Vagina (tissue), 2 donors: ENCODE data around the gene SUMF1. TPM values are rescaled to one million over a fixed set of nuclear protein-coding genes. Genes with fewer than 3 reads are reported as not detected.
"Not testable (repeated sequence)": the region's sequence is repeated elsewhere in the genome, so short reads cannot be mapped to it uniquely, and the experiment has no call there.

Experiments used
- DNase-seq, 2 donors: peaks; one replicate each; pipeline ENCODE4 v3.0.0-alpha.2; 2017; ENCODE audit errors: extremely low spot score in 2 of 2
- H3K27ac ChIP-seq: fragments of 200-600 bp; sonication (generic); one replicate; pipeline ENCODE4 v1.5.1; 2019
- H3K27me3 ChIP-seq: fragments of 200-600 bp; sonication (generic); one replicate; pipeline ENCODE4 v1.5.1; 2019
- H3K36me3 ChIP-seq, 2 donors: fragments of 200-600 bp; sonication (generic); one replicate each; pipeline ENCODE4 v1.5.1; 2017 to 2019
- H3K4me1 ChIP-seq: fragments of 200-600 bp; sonication (generic); one replicate; pipeline ENCODE4 v1.5.1; 2019
- H3K4me3 ChIP-seq, 2 donors: fragments of 200-600 bp; sonication (generic); 1 replicate in 1 of 2; 2 replicates in 1 of 2; pipeline ENCODE4 v1.5.1; 2016 to 2019
- H3K9me3 ChIP-seq: fragments of 200-600 bp; sonication (generic); one replicate; pipeline ENCODE4 v1.5.1; 2019
- POLR2A ChIP-seq, 2 donors: fragments of 450-650 bp; IDR thresholded peaks; one replicate each; pipeline ENCODE4 v1.6.1; 2017; ENCODE audit warnings: antibody characterized with exemption in 2 of 2, mild to moderate bottlenecking in 2 of 2, moderate library complexity in 2 of 2
- POLR2AphosphoS5 ChIP-seq, 2 donors: sonication (generic); formaldehyde crosslinking; IDR thresholded peaks; one replicate each; pipeline ENCODE4 v1.9.0; 2017; ENCODE audit warnings: antibody characterized with exemption in 2 of 2, mild to moderate bottlenecking in 2 of 2, low read depth in 1 of 2; ENCODE audit not compliant: insufficient read depth in 1 of 2
- intact Hi-C: fragments of 100-400 bp; cut with DNase I; formaldehyde crosslinking; loops from one replicate; pipeline ENCODE4 v1.15.1; 2023
- total RNA-seq: library from RNA; depleted of rRNA; stranded (reverse); fragments of >200 nt; gene quantifications from one replicate; pipeline ENCODE4 v1.2.3, GENCODE V29; 2016
- TF ChIP-seq, protein P1 (sequence below), 3 experiments: fragments of 450-650 bp in 2 of 3; fragments of 200-600 bp in 1 of 3; sonication (generic) in 1 of 3; IDR thresholded peaks; one replicate each; pipeline ENCODE4 v1.5.1; 2017 to 2019; ENCODE audit warnings: antibody characterized with exemption in 3 of 3, mild to moderate bottlenecking in 2 of 3, moderate library complexity in 2 of 3

SUMF1 gene
- total RNA-seq, 1 donor from 2014 or later = 65.6 TPM

GRCh38 chr3:4335840-4336562 lies 131.1 kb downstream of the SUMF1 start:
- Histone ChIP-seq H3K9me3 (no peaks in the 10 kb centered on the region), H3K27me3 (no peaks in the 10 kb centered on the region), H3K36me3 (no peaks in the 10 kb centered on the region), H3K4me3 (no peak overlapping the region), H3K4me1 (peaks cover 11% of the 10 kb centered on the region), H3K27ac (no peak overlapping the region)
- intact Hi-C loops = no loop called here
- no peak for TF ChIP-seq POLR2AphosphoS5 (IDR thresholded peaks at IDR 0.05; ENCODE audit: insufficient read depth in 1 of 2, low read depth in 1 of 2)
- no peak for TF ChIP-seq POLR2A (IDR thresholded peaks at IDR 0.05)
- TF ChIP-seq, protein P1, sequence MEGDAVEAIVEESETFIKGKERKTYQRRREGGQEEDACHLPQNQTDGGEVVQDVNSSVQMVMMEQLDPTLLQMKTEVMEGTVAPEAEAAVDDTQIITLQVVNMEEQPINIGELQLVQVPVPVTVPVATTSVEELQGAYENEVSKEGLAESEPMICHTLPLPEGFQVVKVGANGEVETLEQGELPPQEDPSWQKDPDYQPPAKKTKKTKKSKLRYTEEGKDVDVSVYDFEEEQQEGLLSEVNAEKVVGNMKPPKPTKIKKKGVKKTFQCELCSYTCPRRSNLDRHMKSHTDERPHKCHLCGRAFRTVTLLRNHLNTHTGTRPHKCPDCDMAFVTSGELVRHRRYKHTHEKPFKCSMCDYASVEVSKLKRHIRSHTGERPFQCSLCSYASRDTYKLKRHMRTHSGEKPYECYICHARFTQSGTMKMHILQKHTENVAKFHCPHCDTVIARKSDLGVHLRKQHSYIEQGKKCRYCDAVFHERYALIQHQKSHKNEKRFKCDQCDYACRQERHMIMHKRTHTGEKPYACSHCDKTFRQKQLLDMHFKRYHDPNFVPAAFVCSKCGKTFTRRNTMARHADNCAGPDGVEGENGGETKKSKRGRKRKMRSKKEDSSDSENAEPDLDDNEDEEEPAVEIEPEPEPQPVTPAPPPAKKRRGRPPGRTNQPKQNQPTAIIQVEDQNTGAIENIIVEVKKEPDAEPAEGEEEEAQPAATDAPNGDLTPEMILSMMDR (IDR thresholded peaks at IDR 0.05) = no peak
- DNase-seq = no peak

DNA sequence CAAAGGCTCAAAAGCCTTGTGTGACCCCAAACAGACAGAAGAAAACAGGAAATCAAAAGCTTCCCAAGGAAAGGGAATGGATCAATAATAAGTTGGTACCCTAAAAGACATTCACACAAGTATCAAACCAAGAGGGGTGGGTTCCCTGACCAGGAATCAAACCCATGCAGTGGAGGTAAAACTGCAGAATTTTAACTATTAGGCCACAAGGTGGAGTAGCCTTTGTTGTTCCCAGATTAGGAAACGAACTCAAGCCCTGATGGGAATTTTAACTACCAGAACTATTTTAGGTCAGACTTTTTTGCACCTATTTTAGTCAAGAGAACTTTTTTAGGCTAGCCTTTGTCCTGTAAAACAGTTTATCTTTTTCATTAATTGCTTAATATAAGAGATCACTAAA lies 132.5 kb downstream of the SUMF1 start:
- H3K4me1 ChIP-seq = peaks cover under 1% of the 10 kb centered on the region
- no peaks in the 10 kb centered on the region for H3K36me3 ChIP-seq
- H3K9me3 ChIP-seq = no peaks in the 10 kb centered on the region
- intact Hi-C loops = no loop called here
- H3K4me3 ChIP-seq = no peak overlapping the region
- H3K27ac ChIP-seq = no peak overlapping the region
- no peak for DNase-seq
- TF ChIP-seq, protein P1 (IDR thresholded peaks at IDR 0.05) = no peak
- no peak for TF ChIP-seq POLR2A (IDR thresholded peaks at IDR 0.05)
- no peak for TF ChIP-seq POLR2AphosphoS5 (IDR thresholded peaks at IDR 0.05; ENCODE audit: insufficient read depth in 1 of 2, low read depth in 1 of 2)
- H3K27me3 ChIP-seq = no peaks in the 10 kb centered on the region

- Histone ChIP-seq H3K9me3 (no peaks in the 10 kb centered on the region), H3K27ac (no peak overlapping the region), H3K4me3 (no peak overlapping the region), H3K27me3 (no peaks in the 10 kb centered on the region), H3K4me1 (no peaks in the 10 kb centered on the region), H3K36me3 (no peaks in the 10 kb centered on the region)
- intact Hi-C loops = no loop called here
- TF ChIP-seq POLR2A (IDR thresholded peaks at IDR 0.05) = no peak
- TF ChIP-seq POLR2AphosphoS5 (IDR thresholded peaks at IDR 0.05; ENCODE audit: insufficient read depth in 1 of 2, low read depth in 1 of 2) = no peak
- TF ChIP-seq, protein P1 (IDR thresholded peaks at IDR 0.05) = no peak
- no peak for DNase-seq
These were observed 134.1 kb downstream of the SUMF1 start for GRCh38 chr3:4332991-4333390.

GRCh38 chr3:4332574-4332973 lies 134.5 kb downstream of the SUMF1 start:
- no peak overlapping the region for H3K4me3 ChIP-seq
- H3K9me3 ChIP-seq = no peaks in the 10 kb centered on the region
- H3K36me3 ChIP-seq = no peaks in the 10 kb centered on the region
- no peak overlapping the region for H3K27ac ChIP-seq
- DNase-seq = no peak
- no peaks in the 10 kb centered on the region for H3K4me1 ChIP-seq
- intact Hi-C loops = no loop called here
- no peak for TF ChIP-seq POLR2AphosphoS5 (IDR thresholded peaks at IDR 0.05; ENCODE audit: insufficient read depth in 1 of 2, low read depth in 1 of 2)
- no peak for TF ChIP-seq POLR2A (IDR thresholded peaks at IDR 0.05)
- TF ChIP-seq, protein P1 (IDR thresholded peaks at IDR 0.05) = no peak
- H3K27me3 ChIP-seq = no peaks in the 10 kb centered on the region

- Histone ChIP-seq H3K27me3 (no peaks in the 10 kb centered on the region), H3K36me3 (no peaks in the 10 kb centered on the region), H3K27ac (no peak overlapping the region), H3K4me1 (no peaks in the 10 kb centered on the region), H3K4me3 (no peak overlapping the region), H3K9me3 (no peaks in the 10 kb centered on the region)
- TF ChIP-seq, protein P1 (IDR thresholded peaks at IDR 0.05) = no peak
- TF ChIP-seq POLR2A (IDR thresholded peaks at IDR 0.05) (no peak), POLR2AphosphoS5 (IDR thresholded peaks at IDR 0.05; ENCODE audit: insufficient read depth in 1 of 2, low read depth in 1 of 2) (no peak)
- intact Hi-C loops = no loop called here
- no peak for DNase-seq
These were observed 135.0 kb downstream of the SUMF1 start for GRCh38 chr3:4332111-4332510.

GRCh38 chr3:4329806-4330205 lies 137.3 kb downstream of the SUMF1 start:
- DNase-seq = not testable (repeated sequence)

More at GRCh38 chr3:4329806-4330205, 137.3 kb downstream of the SUMF1 start:
- H3K4me3 ChIP-seq, intact Hi-C loops, H3K4me1 ChIP-seq, H3K27me3 ChIP-seq, H3K27ac ChIP-seq, H3K9me3 ChIP-seq, H3K36me3 ChIP-seq: not testable (repeated sequence)
